Upper lobe of left lung (tissue), 6 donors: Measurements from ENCODE around the gene KLF2. TPM values are rescaled to one million over a fixed set of nuclear protein-coding genes. Genes with fewer than 3 reads are reported as not detected.

Experiments used
- ATAC-seq, 2 donors: fragments of 200-7000 bp; cut with Tn5 transposase; one replicate each; pipeline ENCODE4 v1.9.1; 2022; ENCODE audit warnings: mild to moderate bottlenecking in 2 of 2, moderate library complexity in 2 of 2; ENCODE audit not compliant: low FRiP score in 2 of 2
- DNase-seq, 2 donors: peaks; one replicate each; pipeline ENCODE4 v3.0.0-alpha.2; 2019 to 2020
- H3K27ac ChIP-seq, 4 donors: fragments of 200-600 bp; sonication (generic); one replicate each; pipeline ENCODE4 v1.5.1; 2016 to 2019
- H3K27me3 ChIP-seq, 4 donors: fragments of 200-600 bp; sonication (generic); one replicate each; pipeline ENCODE4 v1.5.1; 2017 to 2019
- H3K36me3 ChIP-seq, 4 donors: fragments of 200-600 bp; sonication (generic); one replicate each; pipeline ENCODE4 v1.5.1; 2016 to 2019
- H3K4me1 ChIP-seq, 4 donors: fragments of 200-600 bp; sonication (generic); one replicate each; pipeline ENCODE4 v1.5.1; 2018 to 2019
- H3K4me3 ChIP-seq, 4 donors: fragments of 200-600 bp; sonication (generic); one replicate each; pipeline ENCODE4 v1.5.1; 2017 to 2019; ENCODE audit warnings: mild to moderate bottlenecking in 2 of 4, moderate library complexity in 1 of 4
- H3K9me3 ChIP-seq, 4 donors: fragments of 200-600 bp; sonication (generic); one replicate each; pipeline ENCODE4 v1.5.1; 2018 to 2019
- CTCF ChIP-seq, 6 experiments: fragments of 450-650 bp in 4 of 6; fragments of 200-600 bp in 2 of 6; sonication (generic) in 2 of 6; IDR thresholded peaks; one replicate each; pipeline ENCODE4 v1.5.1; 2016 to 2019; ENCODE audit warnings: antibody characterized with exemption in 6 of 6
- EP300 ChIP-seq, 4 donors: sonication (generic); formaldehyde crosslinking; IDR thresholded peaks; one replicate each; pipeline ENCODE4 v1.5.1; 2017; ENCODE audit warnings: antibody characterized with exemption in 4 of 4, control low read depth in 2 of 4
- POLR2A ChIP-seq, 4 donors: fragments of 450-650 bp; IDR thresholded peaks; one replicate each; pipeline ENCODE4 v1.5.1; 2016 to 2017; ENCODE audit warnings: antibody characterized with exemption in 4 of 4, mild to moderate bottlenecking in 2 of 4
- POLR2AphosphoS5 ChIP-seq, 2 donors: sonication (generic); formaldehyde crosslinking; IDR thresholded peaks; one replicate each; pipeline ENCODE4 v1.5.1; 2017; ENCODE audit warnings: antibody characterized with exemption in 2 of 2
- WGBS, 2 donors: methylation state at CpG; one replicate each; pipeline ENCODE4 v1.1.5; 2017 to 2018; 5-methylcytosine and 5-hydroxymethylcytosine counted together
- total RNA-seq, 6 donors: library from RNA; depleted of rRNA in 4 of 6; stranded (reverse); fragments of >200 nt in 4 of 6; gene quantifications; one replicate each; pipeline versions ENCODE4 v1.1.0 to v1.2.1, GENCODE V29; 2016 to 2021
- donor health status: DM: no; HTN: no; CAD: no; lungs with moderate emphysema.
- donor health status: DM: no; HTN: yes; CAD: no; lungs with severe emphysema.

Gene KLF2
- total RNA-seq, 6 donors from 2014 or later, result 26.2 to 298 (median 75.8) TPM

DNA sequence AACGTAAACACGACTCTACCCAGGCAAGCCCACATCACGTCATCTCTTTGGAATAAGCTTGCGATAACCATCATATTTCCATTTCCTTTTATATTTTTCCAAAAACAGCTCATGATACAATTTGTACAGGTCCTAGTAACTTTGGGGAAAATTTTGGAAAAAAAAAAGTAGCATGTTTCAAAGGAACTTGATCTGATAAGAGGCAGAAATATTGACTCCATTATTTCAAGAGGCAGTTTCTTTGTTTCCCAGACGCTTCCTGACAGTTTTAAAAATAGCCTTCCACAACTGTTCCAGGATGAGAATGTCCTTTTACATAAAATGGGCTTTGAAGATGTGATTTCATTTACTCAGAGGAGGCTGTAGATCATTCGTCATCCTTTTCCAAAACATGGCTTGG is 23.1 kb downstream of the KLF2 start:
- no peak for ATAC-seq
- no peak for DNase-seq
- WGBS, 2 donors, result 69 to 70% methylated on average over 6 of the region's 6 CpGs
- Histone ChIP-seq H3K36me3 (no peaks in the 10 kb centered on the region), H3K27me3 (no peaks in the 10 kb centered on the region), H3K4me1 (peaks cover 25 to 39% (median 33%) of the 10 kb centered on the region in 4 donors), H3K9me3 (no peaks in the 10 kb centered on the region), H3K27ac (peak overlapping the region; percentile 78 to 80 (median 78)), H3K4me3 (no peak overlapping the region)
- TF ChIP-seq EP300 (IDR thresholded peaks at IDR 0.05), result peak in 1 of 4 donors; percentile 68
- no peak for TF ChIP-seq POLR2A (IDR thresholded peaks at IDR 0.05)

GRCh38 chr19:16349551-16350152 is 25.0 kb downstream of the KLF2 start:
- peak overlapping the region; percentile 49 to 80 (median 78) for H3K27ac ChIP-seq
- TF ChIP-seq POLR2A (IDR thresholded peaks at IDR 0.05), result no peak
- peak in 2 of 4 donors; percentile 24 to 29 for TF ChIP-seq EP300 (IDR thresholded peaks at IDR 0.05)
- peak in 1 of 6 experiments; percentile 23 for TF ChIP-seq CTCF (IDR thresholded peaks at IDR 0.05)
- TF ChIP-seq POLR2AphosphoS5 (IDR thresholded peaks at IDR 0.05), result peak in 1 of 2 donors; percentile 33
- H3K36me3 ChIP-seq, result no peaks in the 10 kb centered on the region
- peaks cover 17 to 29% (median 27%) of the 10 kb centered on the region in 4 donors for H3K4me1 ChIP-seq
- 63 to 77% methylated on average over 13 of the region's 13 CpGs for WGBS, 2 donors
- ATAC-seq, result peak in 1 of 2 donors; percentile 26
- no peak for DNase-seq
- H3K27me3 ChIP-seq, result no peaks in the 10 kb centered on the region
- H3K4me3 ChIP-seq, result no peak overlapping the region
- no peaks in the 10 kb centered on the region for H3K9me3 ChIP-seq

- Histone ChIP-seq H3K4me3 (no peak overlapping the region), H3K4me1 (peaks cover 26 to 32% (median 29%) of the 10 kb centered on the region in 4 donors), H3K36me3 (no peaks in the 10 kb centered on the region), H3K27me3 (no peaks in the 10 kb centered on the region), H3K9me3 (no peaks in the 10 kb centered on the region), H3K27ac (peak overlapping the region in 2 of 4 donors; percentile 32)
- DNase-seq (no peak), ATAC-seq (no peak)
- TF ChIP-seq POLR2A (IDR thresholded peaks at IDR 0.05), result no peak
- TF ChIP-seq CTCF (IDR thresholded peaks at IDR 0.05), result peak in 1 of 6 experiments; percentile 15
- TF ChIP-seq EP300 (IDR thresholded peaks at IDR 0.05), result no peak
- TF ChIP-seq POLR2AphosphoS5 (IDR thresholded peaks at IDR 0.05), result no peak
- 63 to 81% methylated on average over 7 to 11 of the region's 11 CpGs for WGBS, 2 donors
These were observed 26.6 kb downstream of the KLF2 start for GRCh38 chr19:16351133-16351809.

- Histone ChIP-seq H3K27ac (peak overlapping the region in 3 of 4 donors; percentile 28 to 60 (median 32)), H3K36me3 (no peaks in the 10 kb centered on the region), H3K9me3 (no peaks in the 10 kb centered on the region), H3K4me1 (peaks cover 18 to 24% (median 23%) of the 10 kb centered on the region in 4 donors), H3K27me3 (no peaks in the 10 kb centered on the region), H3K4me3 (peak overlapping the region in 2 of 4 donors; percentile 8 to 19)
- DNase-seq, result peak in 1 of 2 donors; percentile 84
- ATAC-seq, result peak; percentile 55 to 84
- 69 to 73% methylated on average over 28 to 38 of the region's 39 CpGs for WGBS, 2 donors
- TF ChIP-seq POLR2AphosphoS5 (IDR thresholded peaks at IDR 0.05), result no peak
These were observed 30.8 kb downstream of the KLF2 start for GRCh38 chr19:16355293-16356043.

GRCh38 chr19:16358456-16358855 is 33.8 kb downstream of the KLF2 start:
- no peaks in the 10 kb centered on the region for H3K9me3 ChIP-seq
- H3K27me3 ChIP-seq, result no peaks in the 10 kb centered on the region
- H3K36me3 ChIP-seq, result no peaks in the 10 kb centered on the region
- no peak overlapping the region for H3K27ac ChIP-seq
- peaks cover 24 to 31% (median 28%) of the 10 kb centered on the region in 4 donors for H3K4me1 ChIP-seq
- WGBS, 2 donors, result 90 to 94% methylated on average over 4 to 15 of the region's 15 CpGs
- no peak for ATAC-seq
- DNase-seq, result no peak
- no peak for TF ChIP-seq EP300 (IDR thresholded peaks at IDR 0.05)
- TF ChIP-seq POLR2A (IDR thresholded peaks at IDR 0.05), result no peak
- no peak for TF ChIP-seq POLR2AphosphoS5 (IDR thresholded peaks at IDR 0.05)
- no peak for TF ChIP-seq CTCF (IDR thresholded peaks at IDR 0.05)
- no peak overlapping the region for H3K4me3 ChIP-seq
